Osteocyte (in vitro differentiated cells): ENCODE results near the gene CRYBG1. TPM values are rescaled to one million over a fixed set of nuclear protein-coding genes. Genes with fewer than 3 reads are reported as not detected.

Experiments
- DNase-seq: peaks from one replicate; pipeline ENCODE4 v3.0.0; 2021; ENCODE audit warnings: mixed read lengths; ENCODE audit not compliant: unreplicated experiment; ENCODE audit errors: extremely low spot score
- H3K27ac Mint-ChIP-seq: one replicate; pipeline ENCODE4 v1.8.0; 2021; ENCODE audit warnings: mild to moderate bottlenecking, mixed read lengths; ENCODE audit not compliant: unreplicated experiment
- H3K27me3 Mint-ChIP-seq: one replicate; pipeline ENCODE4 v1.8.0; 2021; ENCODE audit warnings: mixed read lengths; ENCODE audit not compliant: unreplicated experiment
- H3K36me3 Mint-ChIP-seq: one replicate; pipeline ENCODE4 v1.8.0; 2021; ENCODE audit warnings: mixed read lengths; ENCODE audit not compliant: unreplicated experiment
- H3K4me1 Mint-ChIP-seq: one replicate; pipeline ENCODE4 v1.8.0; 2021; ENCODE audit warnings: mixed read lengths; ENCODE audit not compliant: unreplicated experiment
- H3K4me3 Mint-ChIP-seq: one replicate; pipeline ENCODE4 v1.8.0; 2021; ENCODE audit warnings: mild to moderate bottlenecking, moderate library complexity, mixed read lengths; ENCODE audit not compliant: unreplicated experiment
- H3K9me3 Mint-ChIP-seq: one replicate; pipeline ENCODE4 v1.8.0; 2021; ENCODE audit warnings: mixed read lengths; ENCODE audit not compliant: unreplicated experiment
- total RNA-seq: library from RNA; stranded (reverse); gene quantifications from 2 replicates; pipeline ENCODE4 v1.2.1, GENCODE V29; 2021
- TF ChIP-seq, protein P1 (sequence below): fragments of 200-600 bp; sonication (generic); IDR thresholded peaks from 2 replicates; pipeline ENCODE4 v1.5.0; 2021; ENCODE audit warnings: antibody characterized with exemption, mild to moderate bottlenecking, moderate library complexity

CRYBG1 gene
- total RNA-seq, 1 donor from 2014 or later = 2.4 TPM

DNA sequence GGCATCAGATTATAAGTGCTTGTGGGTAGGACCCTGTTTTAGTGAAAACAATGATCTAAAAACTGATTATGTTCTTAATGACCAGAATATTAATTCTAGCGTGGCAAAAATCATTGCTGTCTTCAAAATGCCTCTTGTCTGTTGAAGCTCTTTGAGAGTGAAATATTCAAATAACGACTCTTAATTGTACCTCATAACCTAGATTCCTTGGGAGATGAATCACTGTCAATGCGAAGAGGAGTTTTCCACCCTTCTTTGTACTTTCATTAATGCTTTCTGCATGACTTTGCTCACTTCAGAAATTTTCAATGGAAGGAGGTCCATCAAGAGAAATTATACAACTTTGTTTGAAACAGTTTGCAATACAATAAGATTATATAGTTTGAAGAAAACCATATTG, 71.5 kb downstream of the CRYBG1 start:
- no peak for DNase-seq
- peaks cover 10% of the 10 kb centered on the region for H3K27me3 Mint-ChIP-seq
- no peaks in the 10 kb centered on the region for H3K9me3 Mint-ChIP-seq
- no peaks in the 10 kb centered on the region for H3K36me3 Mint-ChIP-seq
- H3K27ac Mint-ChIP-seq = no peak overlapping the region
- H3K4me3 Mint-ChIP-seq = no peak overlapping the region
- no peaks in the 10 kb centered on the region for H3K4me1 Mint-ChIP-seq
- TF ChIP-seq, protein P1, sequence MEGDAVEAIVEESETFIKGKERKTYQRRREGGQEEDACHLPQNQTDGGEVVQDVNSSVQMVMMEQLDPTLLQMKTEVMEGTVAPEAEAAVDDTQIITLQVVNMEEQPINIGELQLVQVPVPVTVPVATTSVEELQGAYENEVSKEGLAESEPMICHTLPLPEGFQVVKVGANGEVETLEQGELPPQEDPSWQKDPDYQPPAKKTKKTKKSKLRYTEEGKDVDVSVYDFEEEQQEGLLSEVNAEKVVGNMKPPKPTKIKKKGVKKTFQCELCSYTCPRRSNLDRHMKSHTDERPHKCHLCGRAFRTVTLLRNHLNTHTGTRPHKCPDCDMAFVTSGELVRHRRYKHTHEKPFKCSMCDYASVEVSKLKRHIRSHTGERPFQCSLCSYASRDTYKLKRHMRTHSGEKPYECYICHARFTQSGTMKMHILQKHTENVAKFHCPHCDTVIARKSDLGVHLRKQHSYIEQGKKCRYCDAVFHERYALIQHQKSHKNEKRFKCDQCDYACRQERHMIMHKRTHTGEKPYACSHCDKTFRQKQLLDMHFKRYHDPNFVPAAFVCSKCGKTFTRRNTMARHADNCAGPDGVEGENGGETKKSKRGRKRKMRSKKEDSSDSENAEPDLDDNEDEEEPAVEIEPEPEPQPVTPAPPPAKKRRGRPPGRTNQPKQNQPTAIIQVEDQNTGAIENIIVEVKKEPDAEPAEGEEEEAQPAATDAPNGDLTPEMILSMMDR = no peak

DNA sequence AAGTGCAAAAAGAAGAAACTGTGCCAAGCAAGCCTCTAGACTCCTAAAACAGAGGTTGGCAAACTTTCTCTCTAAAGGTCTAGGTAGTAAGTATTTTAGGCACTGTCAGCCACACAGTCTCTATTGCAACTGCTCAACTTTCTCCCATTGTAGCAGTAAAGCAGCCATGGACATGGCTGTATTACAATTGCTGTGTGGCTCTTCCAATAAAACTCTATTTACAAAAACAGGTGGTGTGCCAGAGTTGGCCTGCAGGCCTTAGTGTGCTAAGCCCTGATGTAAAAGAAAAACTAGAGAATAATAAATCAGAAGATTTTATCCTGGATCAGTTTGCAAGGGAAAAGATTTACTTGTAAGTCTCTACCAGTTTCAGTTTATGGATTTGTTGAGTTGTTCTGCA, 74.0 kb downstream of the CRYBG1 start:
- H3K27me3 Mint-ChIP-seq = peaks cover 22% of the 10 kb centered on the region
- H3K9me3 Mint-ChIP-seq = no peaks in the 10 kb centered on the region
- TF ChIP-seq, protein P1 = no peak

DNA sequence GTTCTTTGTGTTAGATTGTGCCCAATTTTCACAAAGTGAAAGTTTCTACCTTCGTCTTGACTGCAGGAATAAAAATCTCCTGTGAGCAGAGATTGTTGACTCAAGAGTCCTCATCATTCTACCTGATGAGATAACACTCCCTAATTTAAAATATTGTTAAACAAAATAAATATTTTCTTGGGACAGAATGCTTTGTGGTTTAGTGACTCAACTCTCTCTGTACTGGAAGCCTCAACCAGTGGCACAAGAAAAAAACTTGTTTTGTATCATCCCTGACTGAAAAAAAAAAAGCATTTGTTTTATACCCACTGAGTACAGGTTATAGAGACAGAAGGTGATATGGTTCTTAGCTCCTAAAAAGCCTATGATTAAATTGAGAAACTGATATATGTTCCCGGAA, 78.9 kb downstream of the CRYBG1 start:
- H3K27me3 Mint-ChIP-seq = peaks cover 60% of the 10 kb centered on the region
- H3K36me3 Mint-ChIP-seq = no peaks in the 10 kb centered on the region
- no peaks in the 10 kb centered on the region for H3K4me1 Mint-ChIP-seq

More for the DNA sequence above, 74.0 kb downstream of the CRYBG1 start:
- H3K27ac Mint-ChIP-seq = no peak overlapping the region
- no peak for DNase-seq
- no peaks in the 10 kb centered on the region for H3K4me1 Mint-ChIP-seq
- H3K4me3 Mint-ChIP-seq = no peak overlapping the region
- no peaks in the 10 kb centered on the region for H3K36me3 Mint-ChIP-seq

DNA sequence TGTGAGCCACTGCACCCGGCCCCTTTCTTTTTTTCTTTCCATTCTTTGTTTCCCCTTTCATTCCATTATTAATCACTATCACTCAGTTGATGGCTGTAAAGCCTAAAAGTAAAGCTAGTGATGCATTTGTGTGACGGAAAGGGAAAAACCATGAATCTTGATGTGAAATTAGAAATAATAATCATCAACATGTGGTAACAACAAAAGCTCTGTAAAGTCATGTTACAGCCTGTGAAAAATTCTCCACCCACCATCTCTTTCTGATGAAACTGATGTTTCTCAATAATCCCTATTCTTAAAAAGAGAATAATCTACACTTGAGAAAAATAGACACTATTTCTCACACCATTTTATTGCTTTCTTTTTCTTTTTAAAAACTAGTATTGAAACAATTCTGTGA, 80.0 kb downstream of the CRYBG1 start:
- no peaks in the 10 kb centered on the region for H3K9me3 Mint-ChIP-seq
- TF ChIP-seq, protein P1 = no peak
- no peak overlapping the region for H3K4me3 Mint-ChIP-seq
- no peak for DNase-seq
- H3K27ac Mint-ChIP-seq = no peak overlapping the region
- no peaks in the 10 kb centered on the region for H3K36me3 Mint-ChIP-seq
- no peaks in the 10 kb centered on the region for H3K4me1 Mint-ChIP-seq
- peaks cover 64% of the 10 kb centered on the region for H3K27me3 Mint-ChIP-seq

More for the DNA sequence above, 78.9 kb downstream of the CRYBG1 start:
- Mint-ChIP-seq H3K27ac (no peak overlapping the region), H3K4me3 (no peak overlapping the region), H3K9me3 (no peaks in the 10 kb centered on the region)
- TF ChIP-seq, protein P1 = no peak
- DNase-seq = no peak

DNA sequence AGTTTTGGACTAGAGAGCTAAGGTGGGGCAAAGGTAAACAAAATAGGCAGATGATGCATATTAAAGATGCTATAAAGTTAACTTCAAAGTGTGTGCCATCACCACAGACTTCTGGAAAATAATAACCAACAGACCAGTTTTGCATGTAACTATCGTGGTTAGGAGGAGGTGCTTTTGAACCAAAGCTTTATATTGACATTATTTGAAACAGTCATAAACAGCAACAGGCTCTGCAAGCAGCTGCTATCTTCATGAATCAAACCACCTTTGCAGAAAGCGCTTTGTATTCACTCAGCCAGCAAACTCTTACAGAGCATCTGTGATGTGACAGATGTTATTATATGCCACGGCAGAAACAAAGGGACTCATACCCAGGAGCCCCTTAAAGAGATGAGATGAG, 81.9 kb downstream of the CRYBG1 start:
- Mint-ChIP-seq H3K27me3 (peaks cover 62% of the 10 kb centered on the region), H3K27ac (no peak overlapping the region), H3K36me3 (no peaks in the 10 kb centered on the region), H3K4me1 (no peaks in the 10 kb centered on the region), H3K4me3 (no peak overlapping the region), H3K9me3 (no peaks in the 10 kb centered on the region)
- DNase-seq = no peak
- TF ChIP-seq, protein P1 = no peak
